Endodermal cell (in vitro differentiated cells): ENCODE results near the gene BCL7A. TPM values are rescaled to one million over a fixed set of nuclear protein-coding genes. Genes with fewer than 3 reads are reported as not detected.
A peak's percentile ranks its signal among the peaks of the same experiment; 100 is the strongest.

Experiments
- DNase-seq: peaks from one replicate; pipeline ENCODE4 v3.0.0-alpha.2; 2017
- H3K27ac ChIP-seq: 2 replicates; pipeline ENCODE4 v1.5.1; 2013; ENCODE audit warnings: mild to moderate bottlenecking, low read depth, low read length, moderate library complexity
- H3K27me3 ChIP-seq: 2 replicates; pipeline ENCODE4 v1.6.1; 2013; ENCODE audit warnings: mild to moderate bottlenecking, low read length, moderate library complexity; ENCODE audit not compliant: insufficient read depth, control insufficient read depth, poor library complexity, severe bottlenecking
- H3K36me3 ChIP-seq: 2 replicates; pipeline ENCODE4 v1.7.0; 2013; ENCODE audit warnings: mild to moderate bottlenecking, low read length, moderate library complexity; ENCODE audit not compliant: control insufficient read depth, insufficient read depth
- H3K4me1 ChIP-seq: one replicate; pipeline ENCODE4 v1.7.0; 2013; ENCODE audit warnings: low read length; ENCODE audit not compliant: control insufficient read depth, insufficient read depth
- H3K4me3 ChIP-seq: 2 replicates; pipeline ENCODE4 v1.5.1; 2013; ENCODE audit warnings: mild to moderate bottlenecking, low read length, moderate library complexity
- H3K9ac ChIP-seq: 2 replicates; pipeline ENCODE4 v1.6.1; 2013; ENCODE audit warnings: mild to moderate bottlenecking, low read length, moderate library complexity; ENCODE audit not compliant: poor library complexity, severe bottlenecking; ENCODE audit errors: extremely low read depth
- H3K9me3 ChIP-seq: 2 replicates; pipeline ENCODE4 v1.6.1; 2013; ENCODE audit warnings: mild to moderate bottlenecking, low read length, moderate library complexity; ENCODE audit not compliant: control insufficient read depth
- H3K27ac Mint-ChIP-seq: 2 replicates; pipeline ENCODE4 v1.8.0; 2020; ENCODE audit warnings: mixed read lengths
- H3K27me3 Mint-ChIP-seq: 2 replicates; pipeline ENCODE4 v1.8.0; 2021; ENCODE audit warnings: mild to moderate bottlenecking, mixed read lengths; ENCODE audit not compliant: insufficient read depth
- H3K36me3 Mint-ChIP-seq: 2 replicates; pipeline ENCODE4 v1.8.0; 2020; ENCODE audit warnings: low read depth, mixed read lengths
- H3K4me1 Mint-ChIP-seq: 2 replicates; pipeline ENCODE4 v1.8.0; 2020; ENCODE audit warnings: mixed read lengths
- H3K4me3 Mint-ChIP-seq: 2 replicates; pipeline ENCODE4 v1.8.0; 2020; ENCODE audit warnings: mild to moderate bottlenecking, moderate library complexity, mixed read lengths
- H3K9me3 Mint-ChIP-seq: 2 replicates; pipeline ENCODE4 v1.8.0; 2020; ENCODE audit warnings: mild to moderate bottlenecking, mixed read lengths
- WGBS, 2 experiments: methylation state at CpG; one replicate each; pipeline versions ENCODE4 v1.1.5 to v1.1.7; 2013; ENCODE audit warnings: missing lambda C conversion rate in 2 of 2, mixed read lengths in 1 of 2; ENCODE audit not compliant: insufficient coverage in 1 of 2, insufficient read length in 1 of 2; 5-methylcytosine and 5-hydroxymethylcytosine counted together
- total RNA-seq, 2 donors: library from RNA; stranded (reverse); fragmentation: NEBNext Ultra II Directional in 1 of 2; extraction: Animal tissue kit (Norgen Biotek cat#: 25700) in 1 of 2; gene quantifications; 2 replicates in 1 of 2; 3 replicates in 1 of 2; pipeline ENCODE4 v1.2.1, GENCODE V29; 2021
- TF ChIP-seq, protein P1 (sequence below): fragments of 200-600 bp; sonication (generic); conservative IDR thresholded peaks from 2 replicates; pipeline ENCODE4 v1.5.0; 2021; ENCODE audit warnings: antibody characterized with exemption, mild to moderate bottlenecking

BCL7A gene
- total RNA-seq, 2 donors from 2014 or later, result 22.3 to 28.9 TPM

DNA sequence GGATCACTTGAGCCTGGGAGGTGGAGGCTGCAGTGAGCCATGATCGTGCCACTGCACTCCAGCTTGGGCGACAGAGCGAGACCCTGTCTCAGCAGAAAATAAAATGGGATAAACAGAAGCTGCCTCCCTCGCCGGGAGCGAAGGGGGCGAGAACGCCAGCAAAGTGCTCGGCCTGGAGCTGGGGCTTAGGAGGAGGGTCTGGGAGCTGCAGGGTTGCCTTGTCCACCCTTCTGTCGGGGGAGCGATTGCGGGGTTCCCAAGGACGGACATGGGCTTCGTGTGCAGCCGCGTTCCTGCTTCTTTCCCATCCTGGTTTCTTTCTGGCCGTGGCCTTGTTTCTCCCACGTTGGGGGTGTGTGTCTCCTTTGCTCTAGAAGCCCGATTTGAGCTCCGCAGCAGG is 29.0 kb downstream of the BCL7A start:
- no peaks in the 10 kb centered on the region for H3K9me3 Mint-ChIP-seq
- H3K4me3 Mint-ChIP-seq, result no peak overlapping the region
- H3K27ac ChIP-seq, result no peak overlapping the region
- no peaks in the 10 kb centered on the region for H3K27me3 ChIP-seq
- no peak overlapping the region for H3K27ac Mint-ChIP-seq
- no peaks in the 10 kb centered on the region for H3K9me3 ChIP-seq
- no peak overlapping the region for H3K9ac ChIP-seq
- WGBS, 2 experiments, result 93 to 96% methylated on average over 10 to 20 of the region's 20 CpGs
- no peaks in the 10 kb centered on the region for H3K4me1 ChIP-seq
- peaks cover 31% of the 10 kb centered on the region for H3K36me3 Mint-ChIP-seq
- DNase-seq, result peak; percentile 36
- TF ChIP-seq, protein P1, sequence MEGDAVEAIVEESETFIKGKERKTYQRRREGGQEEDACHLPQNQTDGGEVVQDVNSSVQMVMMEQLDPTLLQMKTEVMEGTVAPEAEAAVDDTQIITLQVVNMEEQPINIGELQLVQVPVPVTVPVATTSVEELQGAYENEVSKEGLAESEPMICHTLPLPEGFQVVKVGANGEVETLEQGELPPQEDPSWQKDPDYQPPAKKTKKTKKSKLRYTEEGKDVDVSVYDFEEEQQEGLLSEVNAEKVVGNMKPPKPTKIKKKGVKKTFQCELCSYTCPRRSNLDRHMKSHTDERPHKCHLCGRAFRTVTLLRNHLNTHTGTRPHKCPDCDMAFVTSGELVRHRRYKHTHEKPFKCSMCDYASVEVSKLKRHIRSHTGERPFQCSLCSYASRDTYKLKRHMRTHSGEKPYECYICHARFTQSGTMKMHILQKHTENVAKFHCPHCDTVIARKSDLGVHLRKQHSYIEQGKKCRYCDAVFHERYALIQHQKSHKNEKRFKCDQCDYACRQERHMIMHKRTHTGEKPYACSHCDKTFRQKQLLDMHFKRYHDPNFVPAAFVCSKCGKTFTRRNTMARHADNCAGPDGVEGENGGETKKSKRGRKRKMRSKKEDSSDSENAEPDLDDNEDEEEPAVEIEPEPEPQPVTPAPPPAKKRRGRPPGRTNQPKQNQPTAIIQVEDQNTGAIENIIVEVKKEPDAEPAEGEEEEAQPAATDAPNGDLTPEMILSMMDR, result no peak
- no peak overlapping the region for H3K4me3 ChIP-seq
- H3K4me1 Mint-ChIP-seq, result no peaks in the 10 kb centered on the region
- H3K36me3 ChIP-seq, result peaks cover 30% of the 10 kb centered on the region
- no peaks in the 10 kb centered on the region for H3K27me3 Mint-ChIP-seq

- H3K27ac Mint-ChIP-seq, result no peak overlapping the region
- DNase-seq, result peak; percentile 41
- 94 to 95% methylated on average over 8 to 13 of the region's 14 CpGs for WGBS, 2 experiments
- Histone ChIP-seq H3K4me3 (no peak overlapping the region), H3K27ac (no peak overlapping the region), H3K4me1 (no peaks in the 10 kb centered on the region), H3K36me3 (peaks cover 32% of the 10 kb centered on the region), H3K27me3 (no peaks in the 10 kb centered on the region), H3K9ac (no peak overlapping the region), H3K9me3 (no peaks in the 10 kb centered on the region)
- H3K27me3 Mint-ChIP-seq, result no peaks in the 10 kb centered on the region
- peaks cover 32% of the 10 kb centered on the region for H3K36me3 Mint-ChIP-seq
- H3K9me3 Mint-ChIP-seq, result no peaks in the 10 kb centered on the region
- no peaks in the 10 kb centered on the region for H3K4me1 Mint-ChIP-seq
- TF ChIP-seq, protein P1, result no peak
- no peak overlapping the region for H3K4me3 Mint-ChIP-seq
Observed at GRCh38 chr12:122051231-122051876, 29.7 kb downstream of the BCL7A start.

DNA sequence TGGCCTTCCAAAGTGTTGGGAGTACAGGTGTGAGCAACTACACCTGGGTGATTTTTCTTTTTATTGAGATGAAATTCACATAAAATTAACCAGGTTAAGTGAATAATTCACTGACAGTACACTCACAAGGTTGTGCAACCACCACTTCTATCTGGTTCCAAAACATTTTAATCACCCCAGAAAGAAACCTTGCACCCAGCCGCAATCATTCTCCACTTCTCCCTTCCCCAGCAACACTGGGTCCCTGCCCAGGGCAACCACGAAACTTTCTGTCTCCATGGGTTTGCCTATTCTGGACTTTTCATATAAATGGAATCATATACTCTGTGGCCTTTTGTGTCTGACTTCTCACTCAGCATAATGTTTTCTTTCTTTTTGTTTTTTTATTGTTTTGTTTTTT is 30.6 kb downstream of the BCL7A start:
- TF ChIP-seq, protein P1, result no peak
- Histone ChIP-seq H3K4me1 (no peaks in the 10 kb centered on the region), H3K27ac (no peak overlapping the region), H3K9ac (no peak overlapping the region), H3K4me3 (no peak overlapping the region), H3K36me3 (peaks cover 35% of the 10 kb centered on the region), H3K27me3 (no peaks in the 10 kb centered on the region), H3K9me3 (no peaks in the 10 kb centered on the region)
- Mint-ChIP-seq H3K9me3 (no peaks in the 10 kb centered on the region), H3K27me3 (no peaks in the 10 kb centered on the region), H3K4me3 (no peak overlapping the region), H3K4me1 (no peaks in the 10 kb centered on the region), H3K27ac (peak overlapping the region; percentile 49), H3K36me3 (peaks cover 38% of the 10 kb centered on the region)
- 84 to 86% methylated on average over 2 of the region's 2 CpGs for WGBS, 2 experiments
- no peak for DNase-seq
